GM19193 (cell line): ENCODE results near the gene GGA2.

Experiments
- POLR2A ChIP-seq: IDR thresholded peaks from 4 replicates; pipeline ENCODE4 v1.6.1; 2011; ENCODE audit not compliant: insufficient read depth, insufficient read length; ENCODE audit errors: extremely low read depth

Gene GGA2

DNA sequence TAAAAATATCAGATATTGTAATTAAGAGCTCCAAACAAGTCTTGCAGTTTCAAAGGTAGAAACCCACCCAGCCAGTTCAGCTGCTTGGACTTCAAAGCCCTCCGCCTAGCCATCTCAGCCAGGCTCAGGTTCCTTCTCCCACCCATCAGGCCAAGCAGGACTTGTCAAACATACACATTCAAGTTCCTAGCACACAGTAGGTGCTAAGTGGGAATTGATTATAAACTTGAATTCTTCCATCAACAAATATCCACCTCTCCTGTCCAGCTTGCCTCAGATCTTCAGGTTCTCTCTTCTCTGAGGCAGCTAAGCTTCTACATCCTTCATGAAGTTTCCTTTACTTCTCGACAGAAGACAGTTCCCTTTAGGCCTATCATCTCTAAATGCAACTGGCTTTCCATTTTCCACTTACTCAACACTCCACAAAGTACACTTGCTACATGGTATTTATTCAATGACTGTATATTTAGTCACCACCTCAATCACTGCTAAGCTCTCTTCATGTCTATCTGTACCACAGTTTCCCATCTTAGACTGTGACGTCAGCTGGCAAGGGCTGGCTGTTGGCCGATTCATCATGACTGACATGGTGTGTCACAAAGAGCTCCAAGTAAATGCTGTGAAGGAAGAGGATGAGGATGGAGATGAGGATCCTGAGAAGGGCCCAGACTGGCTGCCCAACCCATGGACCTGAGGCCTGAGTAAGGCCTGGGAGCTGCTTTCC, 44.0 kb downstream of the GGA2 start:
- TF ChIP-seq POLR2A: no peak

DNA sequence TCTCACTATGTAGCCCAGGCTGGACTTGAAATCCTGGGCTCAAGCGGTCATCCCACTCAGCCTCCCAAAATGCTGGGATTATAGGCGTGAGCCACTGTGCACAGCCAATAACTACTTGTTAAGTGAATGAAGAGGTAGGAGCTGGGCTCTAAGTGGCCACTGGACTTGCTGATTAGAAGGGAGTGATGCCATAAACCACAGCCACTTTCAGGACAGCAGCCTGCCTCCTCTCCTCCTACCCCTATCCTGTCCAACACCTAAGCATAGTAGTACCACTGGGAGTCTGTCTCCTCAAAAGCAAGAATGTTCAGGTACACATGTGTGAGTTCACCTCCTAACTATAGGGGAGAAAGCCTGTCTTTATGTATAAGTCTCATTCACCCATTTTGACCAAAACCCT, 45.1 kb downstream of the GGA2 start:
- no peak for TF ChIP-seq POLR2A

DNA sequence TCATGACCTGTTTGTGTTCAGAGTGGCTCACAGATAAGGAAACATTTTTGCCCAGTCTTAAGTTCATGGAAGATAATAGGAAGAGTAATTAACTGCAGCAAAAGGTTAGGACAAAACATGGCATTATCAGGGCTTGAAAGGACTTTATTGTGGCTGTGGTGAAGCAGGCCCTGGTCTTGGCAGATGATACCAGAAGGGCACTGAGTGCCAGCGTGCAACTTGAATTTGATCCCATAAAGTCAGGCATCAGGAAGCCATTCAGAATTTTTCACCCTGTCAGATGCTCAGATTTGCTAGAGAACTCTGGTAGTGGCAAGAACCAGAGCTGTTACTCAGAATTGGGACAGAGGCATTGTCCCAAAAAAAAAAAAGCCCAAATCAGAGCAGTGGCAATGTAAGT, 46.1 kb downstream of the GGA2 start:
- no peak for TF ChIP-seq POLR2A

DNA sequence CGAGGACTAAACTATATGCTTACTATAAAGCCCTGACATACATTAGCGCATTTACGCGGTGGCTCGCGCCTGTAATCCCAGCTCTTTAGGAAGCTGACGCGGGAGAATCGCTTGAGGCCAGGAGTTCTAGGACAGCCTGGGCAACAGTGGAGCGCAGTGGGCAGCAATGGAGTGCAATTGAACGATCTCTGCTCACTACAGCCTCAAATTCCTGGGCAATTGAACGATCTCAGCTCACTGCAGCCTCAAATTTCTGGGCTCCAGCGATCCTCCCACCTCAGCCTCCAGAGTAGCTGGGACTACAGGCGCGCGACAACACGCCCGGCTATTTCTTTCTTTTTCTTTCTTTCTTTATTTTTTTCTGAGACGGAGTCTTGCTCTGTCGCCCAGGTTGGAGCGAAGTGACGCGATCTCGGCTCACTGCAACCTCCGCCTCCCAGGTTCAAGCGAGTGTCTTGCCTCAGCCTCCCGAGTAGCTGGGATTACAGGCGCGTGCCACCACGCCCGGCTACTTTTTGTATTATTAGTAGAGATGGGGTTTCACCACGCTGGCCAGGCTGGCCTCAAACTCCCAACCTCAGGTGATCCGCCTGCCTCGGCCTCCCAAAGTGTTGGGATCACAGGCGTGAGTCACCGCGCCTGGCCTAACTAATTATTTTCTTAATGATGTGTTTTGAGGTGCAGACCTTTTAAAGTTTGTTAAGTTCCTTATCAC, 56.8 kb downstream of the GGA2 start:
- TF ChIP-seq POLR2A: no peak

GRCh38 chr16:23452572-23453337, 57.5 kb downstream of the GGA2 start, which contains the start of gene COG7:
Gene COG7, minus strand, starts transcription at chr16:23453189. Its CDS starts 195 bp downstream, at chr16:23452994.
- peak; percentile 35 for TF ChIP-seq POLR2A

GRCh38 chr16:23452221-23452571, 58.1 kb downstream of the GGA2 start:
- TF ChIP-seq POLR2A: no peak

DNA sequence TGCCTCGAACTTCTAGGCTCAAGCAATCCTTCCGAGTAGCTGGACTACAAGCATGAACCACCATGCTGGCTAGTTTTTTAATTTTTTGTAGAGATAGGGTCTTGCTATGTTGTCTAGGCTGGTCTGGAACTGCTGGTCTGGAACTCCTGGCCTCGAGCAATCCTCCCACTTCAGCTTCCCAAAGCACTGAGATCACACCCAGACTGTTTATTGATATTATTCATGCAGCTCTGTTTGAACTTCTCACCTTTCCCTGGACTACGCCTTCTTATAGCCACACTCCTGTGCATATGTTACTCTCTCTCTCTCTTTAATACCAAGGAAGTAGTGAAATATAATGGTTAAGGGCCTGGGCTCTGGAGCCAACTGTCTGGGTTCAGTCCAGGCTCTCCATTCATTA, 61.9 kb downstream of the GGA2 start:
- no peak for TF ChIP-seq POLR2A

- no peak for TF ChIP-seq POLR2A
Observed at GRCh38 chr16:23436951-23437350, 73.3 kb downstream of the GGA2 start.

DNA sequence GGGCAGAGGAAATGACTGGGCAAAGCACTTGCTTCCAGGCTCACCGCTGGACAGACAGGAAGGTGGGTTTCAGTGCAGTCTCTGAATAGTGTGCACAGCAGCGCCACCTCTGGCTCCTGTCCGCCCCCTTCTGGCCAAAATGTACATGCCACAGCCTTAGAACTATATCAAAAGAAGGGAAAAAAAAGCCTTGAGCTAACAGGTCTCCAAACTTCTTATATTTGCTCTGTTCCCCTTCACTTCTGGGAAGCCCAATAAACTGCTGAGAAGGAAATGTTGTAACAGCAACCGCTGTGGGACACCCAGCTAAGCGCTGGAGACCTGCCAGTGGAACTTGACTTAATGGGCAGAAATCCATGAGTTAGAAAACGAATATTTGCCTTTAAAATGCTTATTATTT, 74.8 kb downstream of the GGA2 start:
- TF ChIP-seq POLR2A: no peak

GRCh38 chr16:23434380-23434779, 75.9 kb downstream of the GGA2 start:
- no peak for TF ChIP-seq POLR2A

GRCh38 chr16:23433261-23433920, 76.9 kb downstream of the GGA2 start:
- TF ChIP-seq POLR2A: no peak

DNA sequence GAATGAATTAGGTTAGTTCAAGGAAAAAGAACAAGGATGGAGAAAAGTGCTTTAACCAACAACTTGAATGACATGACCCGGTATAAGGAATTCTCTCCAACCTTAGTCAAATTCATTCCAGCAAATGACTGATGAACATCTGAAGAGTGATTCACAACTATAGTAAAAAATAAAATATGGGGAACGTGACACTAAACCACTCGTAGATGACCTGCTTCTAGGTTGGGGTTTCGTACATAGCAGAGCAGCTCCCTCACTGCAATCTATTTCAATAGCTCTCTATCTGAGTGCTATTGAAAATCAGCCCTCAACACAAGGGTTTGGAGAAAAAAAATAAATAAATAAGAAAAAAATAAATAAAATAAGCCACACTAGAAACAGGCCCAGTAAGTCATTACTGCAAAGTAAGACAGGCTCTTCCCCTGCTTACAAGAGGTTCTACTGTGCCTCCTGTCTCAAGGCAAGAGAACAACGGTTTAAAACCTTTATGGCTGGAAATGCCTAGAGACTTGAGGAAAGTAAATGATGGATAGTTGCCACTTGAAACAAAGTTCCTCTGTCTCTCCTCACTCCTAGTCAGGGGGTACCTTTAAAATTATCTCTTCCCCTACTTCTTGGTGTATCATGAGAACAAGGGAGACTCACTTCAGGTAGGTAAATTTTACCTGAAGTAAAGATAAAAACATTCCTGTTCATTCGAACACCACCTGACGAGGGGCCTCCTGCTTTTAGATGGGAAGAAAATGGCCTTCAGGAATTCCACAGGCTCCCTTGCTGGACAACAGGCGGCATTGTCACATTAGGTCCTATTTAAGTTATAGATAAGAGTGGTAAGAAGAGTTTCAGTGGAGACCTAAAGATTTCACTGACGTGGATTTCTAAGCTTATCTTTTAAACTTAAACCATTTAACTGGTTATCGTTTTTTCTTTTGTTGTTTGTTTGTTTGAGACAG, 77.8 kb downstream of the GGA2 start:
- TF ChIP-seq POLR2A: no peak

DNA sequence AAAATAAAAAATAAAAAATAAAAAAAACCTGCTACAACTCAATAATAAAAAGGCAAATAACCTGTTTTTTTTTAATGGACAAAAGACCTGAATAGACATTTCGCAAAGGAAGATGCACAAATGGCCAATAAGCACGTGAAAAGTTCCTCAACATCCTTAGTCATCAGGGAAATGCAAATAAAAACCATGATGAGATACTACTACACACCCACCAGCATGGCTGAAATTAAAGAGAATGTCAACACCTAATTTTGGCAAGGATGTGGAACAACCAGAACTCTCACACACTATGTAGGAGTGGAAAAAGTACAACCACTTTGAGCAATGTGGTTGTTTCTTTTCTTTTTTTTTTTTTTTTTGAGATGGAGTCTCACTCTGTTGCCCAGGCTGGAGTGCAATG, 81.9 kb downstream of the GGA2 start:
- no peak for TF ChIP-seq POLR2A
